BE2C (cell line): ENCODE results near the gene WDPCP.

Source experiments
- DNase-seq: peaks from one replicate; pipeline ENCODE4 v3.0.0-alpha.2; 2020
- H3K27me3 ChIP-seq: fragments of 250-450 bp; sonication (Bioruptor Pico); 2 replicates; pipeline ENCODE4 v1.5.1; 2020; ENCODE audit warnings: mild to moderate bottlenecking
- H3K36me3 ChIP-seq: fragments of 250-450 bp; sonication (Bioruptor Pico); 2 replicates; pipeline ENCODE4 v1.5.1; 2020; ENCODE audit warnings: mild to moderate bottlenecking
- H3K4me1 ChIP-seq: fragments of 250-450 bp; sonication (Bioruptor Pico); 2 replicates; pipeline ENCODE4 v1.5.1; 2020
- H3K4me3 ChIP-seq: 2 replicates; pipeline ENCODE4 v1.5.1; 2011; ENCODE audit warnings: low read depth, low read length
- H3K9me3 ChIP-seq: fragments of 250-450 bp; sonication (Bioruptor Pico); 2 replicates; pipeline ENCODE4 v1.5.1; 2020
- TF ChIP-seq, protein P1 (sequence below): IDR thresholded peaks from 2 replicates; pipeline ENCODE4 v1.5.1; 2012; ENCODE audit warnings: mild to moderate bottlenecking, low read depth, low read length

WDPCP gene

GRCh38 chr2:63399156-63399555 is 189.1 kb downstream of the WDPCP start:
- DNase-seq, result no peak
- H3K27me3 ChIP-seq, result no peaks in the 10 kb centered on the region
- H3K4me1 ChIP-seq, result no peaks in the 10 kb centered on the region
- TF ChIP-seq, protein P1, sequence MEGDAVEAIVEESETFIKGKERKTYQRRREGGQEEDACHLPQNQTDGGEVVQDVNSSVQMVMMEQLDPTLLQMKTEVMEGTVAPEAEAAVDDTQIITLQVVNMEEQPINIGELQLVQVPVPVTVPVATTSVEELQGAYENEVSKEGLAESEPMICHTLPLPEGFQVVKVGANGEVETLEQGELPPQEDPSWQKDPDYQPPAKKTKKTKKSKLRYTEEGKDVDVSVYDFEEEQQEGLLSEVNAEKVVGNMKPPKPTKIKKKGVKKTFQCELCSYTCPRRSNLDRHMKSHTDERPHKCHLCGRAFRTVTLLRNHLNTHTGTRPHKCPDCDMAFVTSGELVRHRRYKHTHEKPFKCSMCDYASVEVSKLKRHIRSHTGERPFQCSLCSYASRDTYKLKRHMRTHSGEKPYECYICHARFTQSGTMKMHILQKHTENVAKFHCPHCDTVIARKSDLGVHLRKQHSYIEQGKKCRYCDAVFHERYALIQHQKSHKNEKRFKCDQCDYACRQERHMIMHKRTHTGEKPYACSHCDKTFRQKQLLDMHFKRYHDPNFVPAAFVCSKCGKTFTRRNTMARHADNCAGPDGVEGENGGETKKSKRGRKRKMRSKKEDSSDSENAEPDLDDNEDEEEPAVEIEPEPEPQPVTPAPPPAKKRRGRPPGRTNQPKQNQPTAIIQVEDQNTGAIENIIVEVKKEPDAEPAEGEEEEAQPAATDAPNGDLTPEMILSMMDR, result no peak
- no peaks in the 10 kb centered on the region for H3K36me3 ChIP-seq
- no peak overlapping the region for H3K4me3 ChIP-seq
- no peaks in the 10 kb centered on the region for H3K9me3 ChIP-seq

GRCh38 chr2:63379451-63379850 is 208.8 kb downstream of the WDPCP start:
- Histone ChIP-seq H3K4me3 (no peak overlapping the region), H3K27me3 (no peaks in the 10 kb centered on the region), H3K4me1 (no peaks in the 10 kb centered on the region), H3K9me3 (no peaks in the 10 kb centered on the region), H3K36me3 (no peaks in the 10 kb centered on the region)
- DNase-seq, result no peak
- TF ChIP-seq, protein P1, result no peak

- no peaks in the 10 kb centered on the region for H3K27me3 ChIP-seq
- H3K9me3 ChIP-seq, result no peaks in the 10 kb centered on the region
- TF ChIP-seq, protein P1, result no peak
- DNase-seq, result no peak
- H3K4me3 ChIP-seq, result no peak overlapping the region
- H3K36me3 ChIP-seq, result no peaks in the 10 kb centered on the region
- no peaks in the 10 kb centered on the region for H3K4me1 ChIP-seq
Measured at GRCh38 chr2:63378589-63378988, 209.7 kb downstream of the WDPCP start.

DNA sequence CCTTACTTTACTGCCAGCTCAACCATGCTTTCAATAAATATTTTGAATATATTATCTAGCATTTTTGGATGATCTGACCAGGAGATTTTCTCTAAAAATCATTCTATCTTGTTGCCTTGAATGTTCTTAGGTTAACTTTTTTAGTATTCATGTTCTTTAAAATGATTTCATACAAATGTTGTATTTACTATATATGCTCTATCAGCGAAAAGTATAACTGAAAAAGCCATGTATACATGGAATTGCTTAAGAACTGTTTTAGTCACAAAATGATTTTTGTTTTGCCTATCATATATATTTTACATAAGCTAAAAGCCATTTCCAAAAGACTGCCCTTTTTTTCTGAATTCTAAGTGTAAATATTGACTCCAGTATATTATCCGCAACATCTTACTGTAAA is 213.9 kb downstream of the WDPCP start:
- H3K36me3 ChIP-seq, result no peaks in the 10 kb centered on the region
- no peaks in the 10 kb centered on the region for H3K4me1 ChIP-seq
- TF ChIP-seq, protein P1, result no peak
- no peak for DNase-seq
- no peaks in the 10 kb centered on the region for H3K9me3 ChIP-seq
- no peaks in the 10 kb centered on the region for H3K27me3 ChIP-seq
- H3K4me3 ChIP-seq, result no peak overlapping the region

- no peaks in the 10 kb centered on the region for H3K4me1 ChIP-seq
- H3K36me3 ChIP-seq, result no peaks in the 10 kb centered on the region
- no peak overlapping the region for H3K4me3 ChIP-seq
- H3K9me3 ChIP-seq, result no peaks in the 10 kb centered on the region
- no peak for DNase-seq
- no peaks in the 10 kb centered on the region for H3K27me3 ChIP-seq
- TF ChIP-seq, protein P1, result no peak
Measured at GRCh38 chr2:63372549-63372948, 215.7 kb downstream of the WDPCP start.

DNA sequence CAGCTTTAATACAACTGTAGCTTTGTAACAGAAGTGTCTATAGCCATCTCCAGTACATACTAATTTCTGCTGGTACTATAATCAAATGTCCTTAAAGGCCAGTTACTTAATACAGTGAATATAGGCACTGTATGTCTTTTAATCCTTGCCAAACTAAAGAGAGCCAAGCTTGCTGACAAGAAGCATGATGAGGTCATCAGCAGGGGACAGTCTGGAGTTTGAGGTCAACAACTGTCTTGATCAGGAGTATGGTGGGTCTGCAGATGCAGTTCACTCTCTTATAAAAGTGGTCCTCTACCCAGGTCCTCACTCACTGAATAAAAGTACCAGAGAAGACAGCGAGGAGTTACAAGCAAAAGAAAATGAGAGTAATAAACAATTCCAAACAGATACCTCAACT is 219.1 kb downstream of the WDPCP start:
- Histone ChIP-seq H3K36me3 (no peaks in the 10 kb centered on the region), H3K27me3 (no peaks in the 10 kb centered on the region), H3K9me3 (no peaks in the 10 kb centered on the region), H3K4me3 (no peak overlapping the region), H3K4me1 (no peaks in the 10 kb centered on the region)
- TF ChIP-seq, protein P1, result no peak
- no peak for DNase-seq
